Ovary (tissue), 3 donors: ENCODE data around the gene MAGI1.

ENCODE experiments used
- EP300 ChIP-seq: sonication (generic); formaldehyde crosslinking; IDR thresholded peaks from one replicate; pipeline ENCODE4 v1.6.1; 2017; ENCODE audit warnings: antibody characterized with exemption
- POLR2A ChIP-seq: fragments of 450-650 bp; IDR thresholded peaks from one replicate; pipeline ENCODE4 v1.6.1; 2017; ENCODE audit warnings: antibody characterized with exemption, mild to moderate bottlenecking, moderate library complexity
- TF ChIP-seq, protein P1 (sequence below), 3 donors: fragments of 450-650 bp in 2 of 3; fragments of 200-600 bp in 1 of 3; IDR thresholded peaks; one replicate each; pipeline versions ENCODE4 v1.5.1 to v1.8.0; 2016 to 2022; ENCODE audit warnings: antibody characterized with exemption in 3 of 3, mild to moderate bottlenecking in 1 of 3
- donor health status: DM: no; HTN: no; CAD: no.

DNA sequence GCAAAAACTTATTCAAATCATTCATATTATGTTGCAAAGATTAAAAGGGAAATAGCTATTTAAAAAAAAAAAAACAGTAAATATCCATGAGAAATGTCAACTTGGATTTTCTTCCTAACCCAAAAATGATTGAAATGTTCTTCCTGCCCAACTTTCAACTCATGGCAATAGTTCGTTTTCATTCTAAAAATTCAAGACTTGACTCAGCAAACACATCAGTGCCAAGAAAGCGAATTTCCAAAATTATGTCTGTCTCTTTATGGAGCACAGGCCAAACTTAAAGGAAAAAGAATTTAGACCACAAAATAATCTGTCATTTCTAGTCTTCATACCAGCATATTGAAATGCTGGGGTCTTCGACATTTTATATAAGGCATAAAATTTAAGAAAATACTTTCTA is 63.7 kb downstream of the MAGI1 start:
- TF ChIP-seq, protein P1, sequence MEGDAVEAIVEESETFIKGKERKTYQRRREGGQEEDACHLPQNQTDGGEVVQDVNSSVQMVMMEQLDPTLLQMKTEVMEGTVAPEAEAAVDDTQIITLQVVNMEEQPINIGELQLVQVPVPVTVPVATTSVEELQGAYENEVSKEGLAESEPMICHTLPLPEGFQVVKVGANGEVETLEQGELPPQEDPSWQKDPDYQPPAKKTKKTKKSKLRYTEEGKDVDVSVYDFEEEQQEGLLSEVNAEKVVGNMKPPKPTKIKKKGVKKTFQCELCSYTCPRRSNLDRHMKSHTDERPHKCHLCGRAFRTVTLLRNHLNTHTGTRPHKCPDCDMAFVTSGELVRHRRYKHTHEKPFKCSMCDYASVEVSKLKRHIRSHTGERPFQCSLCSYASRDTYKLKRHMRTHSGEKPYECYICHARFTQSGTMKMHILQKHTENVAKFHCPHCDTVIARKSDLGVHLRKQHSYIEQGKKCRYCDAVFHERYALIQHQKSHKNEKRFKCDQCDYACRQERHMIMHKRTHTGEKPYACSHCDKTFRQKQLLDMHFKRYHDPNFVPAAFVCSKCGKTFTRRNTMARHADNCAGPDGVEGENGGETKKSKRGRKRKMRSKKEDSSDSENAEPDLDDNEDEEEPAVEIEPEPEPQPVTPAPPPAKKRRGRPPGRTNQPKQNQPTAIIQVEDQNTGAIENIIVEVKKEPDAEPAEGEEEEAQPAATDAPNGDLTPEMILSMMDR (IDR thresholded peaks at IDR 0.05) = no peak
- no peak for TF ChIP-seq POLR2A
- TF ChIP-seq EP300 = no peak
